Measurements from ENCODE around the gene HDAC8.

HDAC8 gene

GRCh38 chrX:72313707-72314641, 258.7 kb downstream of the HDAC8 start:
- DNase-seq = no peak

- no peak for DNase-seq
Measured at GRCh38 chrX:72312311-72312940, 260.2 kb downstream of the HDAC8 start.

GRCh38 chrX:72309297-72310071, 263.2 kb downstream of the HDAC8 start:
- no peak for DNase-seq

- peak; percentile 19 for DNase-seq
Measured at GRCh38 chrX:72308566-72309296, 263.9 kb downstream of the HDAC8 start.

GRCh38 chrX:72308209-72308565, 264.5 kb downstream of the HDAC8 start:
- no peak for DNase-seq

GRCh38 chrX:72307646-72308051, 265.0 kb downstream of the HDAC8 start:
- DNase-seq = no peak

GRCh38 chrX:72306851-72307645, 265.6 kb downstream of the HDAC8 start:
- DNase-seq = peak; percentile 36

GRCh38 chrX:72306085-72306801, 266.4 kb downstream of the HDAC8 start:
- no peak for DNase-seq

GRCh38 chrX:72305286-72306084, 267.2 kb downstream of the HDAC8 start, which contains the start of gene CITED1:
Gene CITED1 (minus strand): TSS chrX:72305914. CDS start chrX:72302869, 3,045 bp downstream.
- DNase-seq = peak; percentile 7

GRCh38 chrX:72304877-72305276, 267.8 kb downstream of the HDAC8 start:
- DNase-seq = no peak

- DNase-seq = no peak
Measured at GRCh38 chrX:72301781-72302180, 270.9 kb downstream of the HDAC8 start.

GRCh38 chrX:72299891-72300630, 272.6 kb downstream of the HDAC8 start:
- no peak for DNase-seq

GRCh38 chrX:72297953-72298730, 274.5 kb downstream of the HDAC8 start:
- no peak for DNase-seq

GRCh38 chrX:72296991-72297390, 275.7 kb downstream of the HDAC8 start:
- DNase-seq = no peak

- DNase-seq = no peak
Measured at GRCh38 chrX:72295745-72296144, 276.9 kb downstream of the HDAC8 start.

- no peak for DNase-seq
Measured at GRCh38 chrX:72294497-72294896, 278.1 kb downstream of the HDAC8 start.

GRCh38 chrX:72282302-72282701, 290.3 kb downstream of the HDAC8 start:
- no peak for DNase-seq

GRCh38 chrX:72280321-72280845, 292.3 kb downstream of the HDAC8 start:
- no peak for DNase-seq

Data from CD4-positive, alpha-beta T cell treated with Interleukin-6 for 4 hours (primary cell).